Left lung (tissue), 10 donors: Measurements from ENCODE around the gene OR2D2. TPM values are rescaled to one million over a fixed set of nuclear protein-coding genes. Genes with fewer than 3 reads are reported as not detected.

Source experiments
- ATAC-seq: fragments of 200-7000 bp; cut with Tn5 transposase; one replicate; pipeline ENCODE4 v1.9.1; 2020; ENCODE audit warnings: moderate library complexity
- DNase-seq, 4 donors: peaks; one replicate each; pipeline ENCODE4 v3.0.0-alpha.2; 2013 to 2020
- H3K27ac ChIP-seq, 2 donors: fragments of 200-600 bp; sonication (generic) in 1 of 2; one replicate each; pipeline versions ENCODE4 v1.5.0 to v1.8.0; 2020 to 2021
- H3K27me3 ChIP-seq, 2 donors: fragments of 200-600 bp; sonication (generic) in 1 of 2; one replicate each; pipeline versions ENCODE4 v1.5.0 to v1.8.0; 2020 to 2021
- H3K36me3 ChIP-seq, 2 donors: fragments of 200-600 bp; sonication (generic) in 1 of 2; one replicate each; pipeline versions ENCODE4 v1.5.0 to v1.8.0; 2020 to 2021
- H3K4me1 ChIP-seq, 2 donors: fragments of 200-600 bp; one replicate each; pipeline ENCODE4 v1.8.0; 2021
- H3K4me3 ChIP-seq, 2 donors: fragments of 200-600 bp; sonication (generic) in 1 of 2; one replicate each; pipeline versions ENCODE4 v1.5.0 to v1.8.0; 2020 to 2021; ENCODE audit warnings: mild to moderate bottlenecking in 1 of 2
- H3K9me3 ChIP-seq, 2 donors: fragments of 200-600 bp; sonication (generic) in 1 of 2; one replicate each; pipeline versions ENCODE4 v1.5.0 to v1.8.0; 2020 to 2021
- CTCF ChIP-seq, 2 donors: fragments of 200-600 bp; sonication (generic) in 1 of 2; IDR thresholded peaks; one replicate each; pipeline versions ENCODE4 v1.5.0 to v1.8.0; 2021; ENCODE audit warnings: antibody characterized with exemption in 2 of 2
- intact Hi-C, 2 donors: fragments of 100-400 bp; cut with DNase I; formaldehyde crosslinking; loops; one replicate each; pipeline versions ENCODE4 v1.11.2 to v1.14.2; 2022
- polyA plus RNA-seq, 6 donors: library from polyadenylated mRNA; unstranded; fragments of 120-200 nt; gene quantifications; one replicate each; pipeline ENCODE4 v1.2.1, GENCODE V29; 2013; ENCODE audit not compliant: insufficient read length in 6 of 6
- total RNA-seq, 2 donors: library from RNA; stranded (reverse); fragmentation: NEBNext Ultra II Directional; extraction: Animal tissue kit (Norgen Biotek cat#: 25700); gene quantifications; one replicate each; pipeline ENCODE4 v1.2.1, GENCODE V29; 2021
- donor health status: DM: no; HTN: yes; CAD: no.
- donor health status: DM: no; HTN: no; CAD: no.

The OR2D2 gene
- total and polyA plus RNA-seq, 8 donors, result 0.24 TPM; not detected in 7

- Histone ChIP-seq H3K36me3 (no peaks in the 10 kb centered on the region), H3K27me3 (no peaks in the 10 kb centered on the region), H3K4me3 (no peak overlapping the region), H3K27ac (no peak overlapping the region), H3K4me1 (no peaks in the 10 kb centered on the region), H3K9me3 (peaks cover 0 to 2% of the 10 kb centered on the region in 2 donors)
- TF ChIP-seq CTCF (IDR thresholded peaks at IDR 0.05), result no peak
- intact Hi-C loops, result no loop called here
- DNase-seq (no peak), ATAC-seq (no peak)
Observed at GRCh38 chr11:6876914-6877313, 15.4 kb downstream of the OR2D2 start.

- Histone ChIP-seq H3K9me3 (peaks cover 0 to 2% of the 10 kb centered on the region in 2 donors), H3K27me3 (no peaks in the 10 kb centered on the region), H3K4me1 (no peaks in the 10 kb centered on the region), H3K36me3 (no peaks in the 10 kb centered on the region), H3K27ac (no peak within 1 kb of the TSS), H3K4me3 (no peak within 1 kb of the TSS)
- ATAC-seq (no peak), DNase-seq (no peak)
- no peak for TF ChIP-seq CTCF (IDR thresholded peaks at IDR 0.05)
- intact Hi-C loops, result no loop called here
Observed at GRCh38 chr11:6876325-6876724, 16.0 kb downstream of the OR2D2 start, which contains the start of gene OR10A4. Gene OR10A4, plus strand, starts transcription at chr11:6876625. Its CDS starts 23 bp downstream, at chr11:6876648.

GRCh38 chr11:6875761-6876160 is 16.5 kb downstream of the OR2D2 start:
- H3K9me3 ChIP-seq, result peaks cover 0 to 2% of the 10 kb centered on the region in 2 donors
- no peaks in the 10 kb centered on the region for H3K36me3 ChIP-seq
- ATAC-seq, result no peak
- no peaks in the 10 kb centered on the region for H3K4me1 ChIP-seq
- intact Hi-C loops, result no loop called here
- no peaks in the 10 kb centered on the region for H3K27me3 ChIP-seq
- H3K27ac ChIP-seq, result no peak overlapping the region
- DNase-seq, result no peak
- TF ChIP-seq CTCF (IDR thresholded peaks at IDR 0.05), result no peak
- H3K4me3 ChIP-seq, result no peak overlapping the region

GRCh38 chr11:6871278-6871677 is 21.0 kb downstream of the OR2D2 start:
- DNase-seq (no peak), ATAC-seq (no peak)
- TF ChIP-seq CTCF (IDR thresholded peaks at IDR 0.05), result no peak
- Histone ChIP-seq H3K27me3 (no peaks in the 10 kb centered on the region), H3K4me1 (no peaks in the 10 kb centered on the region), H3K4me3 (no peak overlapping the region), H3K9me3 (no peaks in the 10 kb centered on the region), H3K36me3 (no peaks in the 10 kb centered on the region), H3K27ac (no peak overlapping the region)
- intact Hi-C loops, result no loop called here

- Histone ChIP-seq H3K36me3 (no peaks in the 10 kb centered on the region), H3K27me3 (no peaks in the 10 kb centered on the region), H3K27ac (no peak overlapping the region), H3K9me3 (no peaks in the 10 kb centered on the region), H3K4me3 (no peak overlapping the region), H3K4me1 (no peaks in the 10 kb centered on the region)
- intact Hi-C loops, result no loop called here
- TF ChIP-seq CTCF (IDR thresholded peaks at IDR 0.05), result no peak
- ATAC-seq (no peak), DNase-seq (no peak)
Observed at GRCh38 chr11:6864438-6864837, 27.9 kb downstream of the OR2D2 start.
